ENCODE measurements around the gene FOLR2. TPM values are rescaled to one million over a fixed set of nuclear protein-coding genes. Genes with fewer than 3 reads are reported as not detected.
A peak's percentile ranks its signal among the peaks of the same experiment; 100 is the strongest.
"Not testable (repeated sequence)": the region's sequence is repeated elsewhere in the genome, so short reads cannot be mapped to it uniquely, and the experiment has no call there.

The FOLR2 gene
- total RNA-seq, 1 donor from 2014 or later = 29.9 TPM

- DNase-seq (ENCODE audit: low spot score) = not testable (repeated sequence)
Observed at GRCh38 chr11:72206794-72207193, 9.8 kb upstream of the FOLR2 start.

DNA sequence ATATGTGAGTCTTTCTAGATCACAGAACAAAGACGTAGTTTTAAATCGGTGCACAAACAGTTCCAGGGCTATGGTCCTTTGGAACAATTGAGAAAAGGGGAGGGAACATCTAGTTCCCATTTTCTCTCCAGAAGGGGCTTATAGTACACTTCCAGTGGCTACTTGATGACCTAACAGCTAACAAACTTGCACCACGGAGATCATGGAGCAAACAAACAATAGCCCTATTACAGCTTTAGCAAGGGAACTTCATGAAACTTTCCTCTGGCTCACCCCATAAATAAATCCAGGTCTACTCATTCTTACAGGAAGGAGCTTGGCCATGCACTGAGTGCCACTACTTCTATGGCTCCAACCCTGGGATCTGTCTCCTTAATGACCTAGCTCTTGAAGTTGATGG is 8.3 kb upstream of the FOLR2 start:
- DNase-seq (ENCODE audit: low spot score) = no peak

GRCh38 chr11:72209101-72209500 is 7.5 kb upstream of the FOLR2 start:
- DNase-seq (ENCODE audit: low spot score) = no peak

- no peak for DNase-seq (ENCODE audit: low spot score)
Observed at GRCh38 chr11:72217841-72218240, 1.2 kb downstream of the FOLR2 start.

DNA sequence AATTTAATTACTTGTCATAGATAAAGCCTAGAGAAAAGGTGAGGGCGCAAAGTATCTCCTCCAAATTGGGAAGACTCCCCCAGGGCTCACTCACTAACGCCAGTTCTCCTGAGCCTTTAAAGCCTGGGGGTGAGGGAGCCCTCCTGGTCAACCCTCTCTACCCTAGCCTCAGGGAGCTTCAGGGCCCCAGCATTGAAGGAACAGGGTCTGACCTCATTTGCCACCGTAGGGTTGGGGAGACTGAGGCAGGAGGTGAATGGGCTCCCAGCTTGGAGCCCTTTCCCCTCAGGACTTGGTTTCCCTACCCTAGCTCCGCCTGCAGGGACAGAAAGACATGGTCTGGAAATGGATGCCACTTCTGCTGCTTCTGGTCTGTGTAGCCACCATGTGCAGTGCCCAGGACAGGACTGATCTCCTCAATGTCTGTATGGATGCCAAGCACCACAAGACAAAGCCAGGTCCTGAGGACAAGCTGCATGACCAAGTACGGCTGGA is 1.7 kb downstream of the FOLR2 start:
- no peak for DNase-seq (ENCODE audit: low spot score)

DNA sequence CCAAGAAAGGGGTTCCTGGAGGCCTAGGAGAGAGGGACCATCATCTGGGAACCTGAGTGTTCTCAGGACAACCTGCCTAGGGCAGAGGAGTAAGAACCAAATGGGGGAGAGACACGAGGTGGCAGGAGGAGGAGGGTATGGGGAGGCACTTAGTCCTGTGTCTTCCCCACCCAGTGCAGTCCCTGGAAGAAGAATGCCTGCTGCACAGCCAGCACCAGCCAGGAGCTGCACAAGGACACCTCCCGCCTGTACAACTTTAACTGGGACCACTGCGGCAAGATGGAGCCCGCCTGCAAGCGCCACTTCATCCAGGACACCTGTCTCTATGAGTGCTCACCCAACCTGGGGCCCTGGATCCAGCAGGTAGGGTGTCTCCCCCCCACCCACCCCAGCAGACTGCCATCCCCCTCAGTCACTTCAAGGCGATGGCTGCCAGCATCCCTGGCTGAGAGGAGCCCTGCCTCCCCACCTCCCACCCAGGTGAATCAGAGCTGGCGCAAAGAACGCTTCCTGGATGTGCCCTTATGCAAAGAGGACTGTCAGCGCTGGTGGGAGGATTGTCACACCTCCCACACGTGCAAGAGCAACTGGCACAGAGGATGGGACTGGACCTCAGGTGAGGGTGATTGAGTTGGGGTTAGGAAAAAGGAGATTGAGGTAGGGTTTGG is 4.2 kb downstream of the FOLR2 start:
- DNase-seq (ENCODE audit: low spot score) = no peak

DNA sequence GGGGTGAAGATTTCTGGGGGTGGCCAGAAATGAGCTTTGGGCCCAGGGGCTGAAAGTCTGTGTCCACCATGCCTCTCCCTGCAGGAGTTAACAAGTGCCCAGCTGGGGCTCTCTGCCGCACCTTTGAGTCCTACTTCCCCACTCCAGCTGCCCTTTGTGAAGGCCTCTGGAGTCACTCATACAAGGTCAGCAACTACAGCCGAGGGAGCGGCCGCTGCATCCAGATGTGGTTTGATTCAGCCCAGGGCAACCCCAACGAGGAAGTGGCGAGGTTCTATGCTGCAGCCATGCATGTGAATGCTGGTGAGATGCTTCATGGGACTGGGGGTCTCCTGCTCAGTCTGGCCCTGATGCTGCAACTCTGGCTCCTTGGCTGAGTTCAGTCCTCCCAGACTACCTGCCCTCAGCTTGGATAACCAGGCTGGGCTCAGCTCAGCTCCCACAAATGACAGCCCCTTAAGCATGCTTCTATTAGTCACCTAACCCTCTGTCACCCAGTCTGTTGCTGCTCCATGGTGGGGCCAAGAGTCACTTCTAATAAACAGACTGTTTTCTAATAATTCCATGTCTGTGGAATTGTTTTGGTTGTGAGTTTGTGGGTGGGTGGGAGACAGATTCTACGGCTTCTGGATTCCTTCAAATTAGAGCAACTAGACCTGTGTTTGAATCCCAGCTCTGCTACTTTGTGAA is 4.9 kb downstream of the FOLR2 start:
- no peak for DNase-seq (ENCODE audit: low spot score)

DNA sequence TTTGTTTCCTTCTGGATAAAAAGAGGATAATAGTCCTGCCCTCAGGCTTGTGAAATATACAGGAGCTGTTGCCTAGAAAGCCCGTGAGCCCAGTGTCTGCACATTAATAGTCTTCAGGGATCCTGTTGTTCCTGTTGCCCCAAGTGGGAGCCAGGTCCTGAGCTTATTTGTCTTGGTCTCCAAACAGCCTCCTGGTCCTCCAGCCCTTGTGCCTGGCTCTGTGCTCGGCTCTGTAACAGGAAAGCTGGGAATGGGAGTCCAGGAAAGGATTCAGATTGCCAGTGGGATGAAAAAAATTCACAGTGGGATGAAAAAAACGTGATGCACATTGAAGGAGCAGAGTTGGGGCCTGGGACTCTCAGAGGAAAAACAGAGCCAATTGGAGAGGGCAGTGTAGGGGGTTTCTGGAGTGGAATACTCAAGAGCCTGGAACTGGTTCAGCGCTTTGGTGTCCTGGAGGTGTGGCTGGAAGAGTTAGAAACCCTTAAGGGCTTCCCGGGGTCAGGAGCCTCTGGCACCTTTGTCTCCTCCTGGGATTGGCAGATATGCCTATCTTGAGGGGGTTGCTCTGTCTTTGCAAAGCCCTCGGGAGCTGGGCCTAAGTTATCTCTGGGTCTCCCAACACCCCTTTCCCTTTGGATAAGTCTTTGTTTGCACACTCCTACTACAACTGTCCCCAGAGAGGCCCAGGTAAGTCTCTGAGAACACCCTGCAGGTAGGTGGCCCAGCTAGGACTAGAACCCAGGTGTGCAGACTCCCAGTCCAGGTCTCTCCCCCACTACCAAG is 5.7 kb downstream of the FOLR2 start:
- no peak for DNase-seq (ENCODE audit: low spot score)

DNA sequence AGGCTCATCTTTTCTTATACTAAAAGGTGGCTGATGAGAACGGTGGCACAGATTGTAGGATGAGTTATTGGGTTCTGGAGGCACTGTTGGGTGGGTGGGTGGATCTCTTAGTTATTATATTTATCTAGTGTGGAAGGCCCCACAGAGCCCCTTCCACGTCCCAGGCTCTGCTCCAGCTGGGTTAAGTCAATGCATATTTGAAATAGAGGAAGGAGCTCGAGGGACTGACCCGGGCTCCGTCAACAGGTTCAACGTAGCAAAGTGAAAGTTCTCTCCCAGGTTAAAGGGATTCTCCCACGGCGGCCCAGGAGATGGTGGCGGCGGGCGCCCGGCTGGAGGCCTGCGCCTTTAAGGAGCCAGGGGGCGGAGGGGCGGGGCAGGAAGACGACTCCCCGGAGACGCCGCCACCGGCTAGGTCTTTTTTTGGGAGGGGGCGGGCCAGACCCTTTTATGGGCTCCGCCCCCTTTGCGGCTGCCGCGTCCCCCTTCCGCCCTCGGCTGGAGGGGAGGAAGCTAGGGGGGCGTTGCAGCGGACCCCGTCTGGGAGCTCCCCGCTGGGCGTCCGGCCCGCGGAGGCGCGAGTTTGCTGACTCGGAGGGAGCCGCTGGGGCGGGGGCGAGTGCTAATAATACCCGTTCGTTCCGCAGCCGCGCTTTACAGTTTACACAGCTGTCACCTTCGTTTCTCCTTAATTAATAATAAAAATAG is 6.5 kb downstream of the FOLR2 start:
- peak; percentile 98 for DNase-seq (ENCODE audit: low spot score)

- DNase-seq (ENCODE audit: low spot score) = peak; percentile 88
Observed at GRCh38 chr11:72223615-72224563, 7.3 kb downstream of the FOLR2 start.

DNA sequence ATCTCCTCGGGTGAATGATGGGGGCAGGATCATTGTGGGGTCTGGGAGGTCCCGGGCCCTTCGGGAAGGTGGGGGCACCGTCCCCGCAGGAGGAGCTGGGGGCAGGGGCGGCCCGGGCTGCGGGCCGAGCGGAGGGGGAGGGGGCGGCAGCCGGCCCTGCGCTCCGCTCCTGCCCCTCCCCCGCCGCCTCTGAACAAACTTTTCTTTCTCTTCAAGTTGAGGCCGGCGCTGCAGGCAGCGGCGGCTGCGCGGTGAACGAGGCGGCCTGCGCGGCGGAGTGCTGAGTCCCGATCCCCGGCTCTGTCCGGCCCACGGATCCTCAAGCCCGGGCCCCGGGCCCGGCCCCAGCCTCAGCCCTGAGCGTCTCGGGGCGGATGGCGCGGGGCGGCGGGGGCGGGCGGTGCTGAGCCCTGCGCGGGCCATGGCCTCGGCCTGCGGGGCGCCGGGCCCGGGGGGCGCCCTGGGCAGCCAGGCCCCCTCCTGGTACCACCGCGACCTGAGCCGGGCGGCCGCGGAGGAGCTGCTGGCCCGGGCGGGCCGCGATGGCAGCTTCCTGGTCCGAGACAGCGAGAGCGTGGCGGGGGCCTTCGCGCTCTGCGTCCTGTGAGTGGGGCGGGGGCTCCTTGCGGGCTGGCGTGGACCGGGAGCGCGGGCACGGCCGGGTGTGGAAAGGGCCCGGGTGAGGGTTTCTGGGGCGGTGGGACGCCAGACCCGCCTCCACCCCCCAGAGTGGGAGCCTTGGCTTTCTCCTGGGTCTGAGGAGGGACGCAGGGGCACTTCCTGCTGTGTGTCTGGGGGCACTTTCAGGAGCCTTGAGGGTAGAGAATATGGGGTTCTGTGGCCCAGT is 8.2 kb downstream of the FOLR2 start, which contains the start of gene INPPL1:
Gene INPPL1 (plus strand): TSS at position 204 of the 847 bp plus-strand sequence. CDS start 218 bp downstream, at position 422.
- DNase-seq (ENCODE audit: low spot score) = peak; percentile 56

GRCh38 chr11:72225411-72225951 is 8.9 kb downstream of the FOLR2 start:
- no peak for DNase-seq (ENCODE audit: low spot score)

DNA sequence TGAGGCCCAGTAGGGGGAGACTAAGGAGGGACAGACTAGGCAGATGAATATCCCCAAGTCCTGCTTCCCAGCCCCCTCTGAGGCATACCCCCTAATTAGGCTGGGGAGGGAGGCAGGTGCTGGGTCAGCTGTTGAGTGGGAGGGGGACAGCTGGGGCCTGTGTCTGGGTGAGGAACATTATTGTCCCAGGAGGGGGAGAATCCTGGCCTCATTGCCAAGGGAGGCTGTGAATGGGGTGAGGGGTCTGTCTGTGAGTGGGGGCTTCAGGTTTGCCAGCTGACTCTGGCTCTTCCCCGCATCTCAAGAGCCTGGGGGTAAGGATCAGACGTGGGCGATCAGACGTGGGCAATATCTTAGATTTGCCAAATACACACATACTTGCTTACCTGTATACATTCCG is 10.1 kb downstream of the FOLR2 start:
- DNase-seq (ENCODE audit: low spot score) = no peak

DNA sequence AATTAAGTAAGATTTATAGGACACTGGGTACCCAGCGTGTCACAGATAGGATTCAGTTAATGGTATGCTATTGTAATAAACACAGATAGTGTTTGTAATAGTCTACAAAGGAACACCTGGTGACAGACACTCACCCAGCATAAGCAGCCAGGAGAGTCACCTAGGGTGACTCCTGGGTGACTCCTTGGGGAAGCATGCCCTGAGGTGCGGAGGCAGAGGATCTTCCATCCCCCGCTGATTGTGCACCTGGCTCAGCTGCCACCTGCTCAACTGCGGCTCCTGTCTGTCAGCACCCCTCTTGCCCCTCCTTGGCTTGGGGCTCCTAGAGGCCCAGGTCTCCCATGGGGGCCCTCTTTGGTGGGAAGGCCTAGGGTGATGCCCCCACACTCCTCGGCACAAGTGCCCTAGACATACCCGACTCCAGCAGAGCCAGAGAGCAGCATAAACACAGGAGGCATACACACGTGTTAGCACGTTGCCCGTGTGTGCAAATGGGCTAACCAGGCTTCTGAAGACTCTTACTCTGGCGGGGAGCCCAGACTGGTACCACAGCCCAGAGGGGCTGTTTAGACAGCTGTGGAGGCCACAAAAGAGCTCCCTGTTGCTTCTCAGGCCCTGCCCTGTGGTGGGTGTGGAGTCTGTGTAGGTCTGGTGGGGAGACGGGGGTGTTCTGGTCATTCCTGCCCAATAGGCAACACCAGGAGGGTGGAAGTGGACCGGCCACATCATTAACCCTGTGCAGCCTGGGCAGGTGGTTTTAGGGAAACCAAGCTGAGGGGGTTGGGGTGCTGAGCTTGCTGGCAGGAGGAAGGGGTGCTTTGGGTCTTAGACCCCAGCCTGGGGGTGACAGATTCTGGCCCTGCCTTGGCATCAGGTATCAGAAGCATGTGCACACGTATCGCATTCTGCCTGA is 11.0 kb downstream of the FOLR2 start:
- no peak for DNase-seq (ENCODE audit: low spot score)

DNA sequence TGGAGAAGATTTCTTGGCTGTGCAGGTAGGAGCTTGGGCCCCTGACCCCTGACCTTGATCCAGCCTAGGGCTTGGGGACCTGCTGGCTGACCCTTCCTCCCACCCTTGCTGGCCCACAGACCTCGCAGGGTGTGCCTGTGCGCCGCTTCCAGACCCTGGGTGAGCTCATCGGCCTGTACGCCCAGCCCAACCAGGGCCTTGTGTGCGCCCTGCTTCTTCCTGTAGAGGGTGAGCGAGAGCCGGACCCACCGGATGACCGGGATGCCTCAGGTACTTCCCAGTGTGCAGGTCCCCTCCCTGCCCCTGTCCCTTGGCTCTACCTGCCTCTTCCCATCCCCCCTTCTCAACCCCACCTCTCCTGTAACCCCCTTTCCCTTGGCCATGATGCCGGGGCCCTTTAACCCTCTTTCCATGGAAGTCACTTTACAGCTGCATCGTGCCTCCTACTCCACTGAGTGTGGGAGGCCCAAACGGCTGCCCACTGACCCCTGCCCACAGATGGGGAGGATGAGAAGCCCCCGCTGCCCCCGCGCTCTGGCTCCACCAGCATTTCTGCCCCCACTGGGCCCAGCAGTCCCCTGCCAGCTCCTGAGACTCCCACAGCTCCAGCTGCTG is 11.7 kb downstream of the FOLR2 start:
- no peak for DNase-seq (ENCODE audit: low spot score)

DNA sequence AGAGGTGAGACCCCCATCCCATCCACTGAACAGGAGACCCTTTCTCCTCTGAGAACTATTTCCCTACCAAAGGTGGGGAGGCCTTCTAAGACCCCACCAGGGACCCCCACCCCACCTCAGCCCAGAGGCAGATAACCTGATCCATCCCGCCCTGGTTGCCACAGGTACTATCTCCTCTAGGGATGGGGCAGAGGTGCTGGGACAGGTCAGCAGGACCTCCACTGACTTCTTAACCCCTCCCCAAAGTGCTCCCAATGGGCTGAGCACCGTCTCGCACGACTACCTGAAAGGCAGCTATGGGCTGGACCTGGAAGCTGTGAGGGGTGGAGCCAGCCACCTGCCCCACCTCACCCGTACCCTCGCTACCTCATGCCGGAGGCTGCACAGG is 12.2 kb downstream of the FOLR2 start:
- DNase-seq (ENCODE audit: low spot score) = no peak

- DNase-seq (ENCODE audit: low spot score) = no peak
Observed at GRCh38 chr11:72229336-72229924, 12.8 kb downstream of the FOLR2 start.

All from umbilical cord (tissue), 2 donors.